IMR-90 (cell line): ENCODE measurements around the gene PEX26. TPM values are rescaled to one million over a fixed set of nuclear protein-coding genes. Genes with fewer than 3 reads are reported as not detected.

Source experiments
- ATAC-seq: fragments of 200-7000 bp; cut with Tn5 transposase; 2 replicates; pipeline ENCODE4 v1.9.1; 2020; ENCODE audit warnings: low read depth, mild to moderate bottlenecking, moderate library complexity
- BruUV-seq: library from RNA; stranded (reverse); fragments of 400-500 nt; replicated peaks from 2 replicates; lab custom pipeline; 2021; lab: Mats Ljungman, UMichigan
- CTCF ChIA-PET: fragments of 300-600 bp; formaldehyde crosslinking; extraction: SDS; loops from one replicate; lab custom pipeline; 2021; ENCODE audit warnings: antibody characterized with exemption; lab: Yijun Ruan, JAX
- POLR2A ChIA-PET: fragments of 300-600 bp; sonication (Branson Sonifier 250); formaldehyde crosslinking; loops from one replicate; lab custom pipeline; 2022; ENCODE audit warnings: antibody characterized with exemption; ENCODE audit not compliant: unreplicated experiment; lab: Charles Lee
- DNase-seq: peaks from one replicate; pipeline ENCODE4 v3.0.0; 2013
- H2AFZ ChIP-seq: replicated peaks from 2 replicates; pipeline ENCODE3; 2013; ENCODE audit warnings: low read length, mild to moderate bottlenecking; ENCODE audit not compliant: poor library complexity
- H2AK5ac ChIP-seq: 2 replicates; pipeline ENCODE4 v1.6.1; 2013; ENCODE audit warnings: low read depth, low read length, inconsistent platforms
- H2AK9ac ChIP-seq: replicated peaks from 2 replicates; pipeline ENCODE3; 2013; ENCODE audit warnings: mild to moderate bottlenecking, low read depth, low read length, moderate library complexity; ENCODE audit not compliant: poor library complexity
- H2BK120ac ChIP-seq: 2 replicates; pipeline ENCODE4 v1.6.1; 2013; ENCODE audit warnings: low read depth, low read length, inconsistent platforms
- H2BK15ac ChIP-seq: 3 replicates; pipeline ENCODE4 v1.6.1; 2013; ENCODE audit warnings: low read depth, low read length, inconsistent platforms
- H2BK20ac ChIP-seq: 2 replicates; pipeline ENCODE4 v1.6.1; 2013; ENCODE audit warnings: low read depth, mild to moderate bottlenecking, inconsistent platforms, low read length, moderate library complexity
- H2BK5ac ChIP-seq: 2 replicates; pipeline ENCODE4 v1.6.1; 2013; ENCODE audit warnings: mild to moderate bottlenecking, low read depth, low read length, inconsistent platforms; ENCODE audit not compliant: poor library complexity, severe bottlenecking
- H3K14ac ChIP-seq: replicated peaks from 2 replicates; pipeline ENCODE4 v1.6.1; 2013; ENCODE audit warnings: low read depth, low read length, inconsistent platforms
- H3K18ac ChIP-seq: 2 replicates; pipeline ENCODE4 v1.6.1; 2013; ENCODE audit warnings: low read depth, low read length, control low read depth
- H3K23ac ChIP-seq: 2 replicates; pipeline ENCODE4 v1.6.1; 2013; ENCODE audit warnings: low read depth, low read length, inconsistent platforms
- H3K27ac ChIP-seq: 2 replicates; pipeline ENCODE4 v1.5.1; 2013; ENCODE audit warnings: mild to moderate bottlenecking, control low read depth, low read length; ENCODE audit not compliant: insufficient read depth
- H3K27me3 ChIP-seq: 2 replicates; pipeline ENCODE4 v1.6.1; 2013; ENCODE audit warnings: low read length; ENCODE audit not compliant: control insufficient read depth, insufficient read depth
- H3K36me3 ChIP-seq: 2 replicates; pipeline ENCODE4 v1.6.1; 2013; ENCODE audit warnings: low read length, mixed read lengths; ENCODE audit not compliant: control insufficient read depth, insufficient read depth
- H3K4ac ChIP-seq: 2 replicates; pipeline ENCODE4 v1.6.1; 2013; ENCODE audit warnings: low read depth, low read length, inconsistent platforms
- H3K4me1 ChIP-seq: 2 replicates; pipeline ENCODE4 v1.6.1; 2013; ENCODE audit warnings: low read length, mixed read lengths; ENCODE audit not compliant: control insufficient read depth, insufficient read depth
- H3K4me2 ChIP-seq: 2 replicates; pipeline ENCODE4 v1.6.1; 2013; ENCODE audit warnings: low read depth, mild to moderate bottlenecking, control low read depth, low read length, moderate library complexity
- H3K4me3 ChIP-seq: 2 replicates; pipeline ENCODE4 v1.5.1; 2013; ENCODE audit warnings: low read depth, mild to moderate bottlenecking, control low read depth, low read length, moderate library complexity; ENCODE audit not compliant: insufficient read depth
- H3K56ac ChIP-seq: 2 replicates; pipeline ENCODE4 v1.6.1; 2013; ENCODE audit warnings: low read length, inconsistent platforms; ENCODE audit not compliant: insufficient read depth; ENCODE audit errors: extremely low read depth
- H3K79me1 ChIP-seq, 2 experiments: 2 replicates each; pipeline ENCODE4 v1.6.1; 2013; ENCODE audit warnings: low read length in 2 of 2, inconsistent platforms in 1 of 2, low read depth in 1 of 2
- H3K9ac ChIP-seq: 2 replicates; pipeline ENCODE4 v1.6.1; 2013; ENCODE audit warnings: low read depth, low read length, control low read depth
- H3K9me1 ChIP-seq: 2 replicates; pipeline ENCODE4 v1.6.1; 2013; ENCODE audit warnings: low read length, inconsistent platforms; ENCODE audit not compliant: insufficient read depth
- H3K9me3 ChIP-seq: 2 replicates; pipeline ENCODE4 v1.6.1; 2013; ENCODE audit warnings: low read length; ENCODE audit not compliant: control insufficient read depth, insufficient read depth
- H4K20me1 ChIP-seq: 2 replicates; pipeline ENCODE4 v1.6.1; 2013; ENCODE audit warnings: low read length, inconsistent platforms; ENCODE audit not compliant: insufficient read depth
- H4K5ac ChIP-seq: 2 replicates; pipeline ENCODE4 v1.6.1; 2013; ENCODE audit warnings: mild to moderate bottlenecking, low read depth, low read length, control low read depth
- H4K8ac ChIP-seq, 2 experiments: 2 replicates each; pipeline ENCODE4 v1.6.1; 2013; ENCODE audit warnings: low read depth in 2 of 2, low read length in 2 of 2, control low read depth in 1 of 2, inconsistent platforms in 1 of 2
- H4K91ac ChIP-seq: 2 replicates; pipeline ENCODE4 v1.6.1; 2013; ENCODE audit warnings: low read depth, low read length, inconsistent platforms; ENCODE audit not compliant: insufficient read depth
- BHLHE40 ChIP-seq: fragments of 150-350 bp; IDR thresholded peaks from 2 replicates; pipeline ENCODE4 v1.6.1; 2016; ENCODE audit warnings: mild to moderate bottlenecking, low read depth, low read length
- CEBPB ChIP-seq: IDR thresholded peaks from 2 replicates; pipeline ENCODE4 v1.6.1; 2012; ENCODE audit warnings: low read depth, low read length, improper control_type of control experiment
- CHD1 ChIP-seq: IDR thresholded peaks from 2 replicates; pipeline ENCODE4 v1.6.1; 2012; ENCODE audit warnings: low read depth, low read length, improper control_type of control experiment
- FOS ChIP-seq: fragments of 150-350 bp; IDR thresholded peaks from 2 replicates; pipeline ENCODE4 v1.6.1; 2016; ENCODE audit warnings: low read depth, low read length
- MXI1 ChIP-seq: IDR thresholded peaks from 2 replicates; pipeline ENCODE4 v1.6.1; 2012; ENCODE audit warnings: low read depth, mild to moderate bottlenecking, low read length, moderate library complexity, borderline replicate concordance
- POLR2A ChIP-seq: IDR thresholded peaks from 2 replicates; pipeline ENCODE4 v1.6.1; 2012; ENCODE audit warnings: mild to moderate bottlenecking, low read depth, low read length
- RAD21 ChIP-seq: IDR thresholded peaks from 2 replicates; pipeline ENCODE4 v1.6.1; 2012; ENCODE audit warnings: low read length, improper control_type of control experiment
- RCOR1 ChIP-seq: IDR thresholded peaks from 2 replicates; pipeline ENCODE4 v1.6.1; 2012; ENCODE audit warnings: mild to moderate bottlenecking, low read length, improper control_type of control experiment; ENCODE audit not compliant: insufficient replicate concordance
- WGBS, 2 experiments: methylation state at CpG; one replicate each; pipeline versions ENCODE4 v1.1.5 to v1.1.7; 2013; ENCODE audit warnings: missing lambda C conversion rate in 2 of 2; ENCODE audit not compliant: insufficient read length in 1 of 2; ENCODE audit errors: extremely low coverage in 2 of 2; 5-methylcytosine and 5-hydroxymethylcytosine counted together
- dilution Hi-C: fragments of 300-500 bp; cut with HindIII; formaldehyde crosslinking; loops from one replicate; pipeline ENCODE4 v1.14.3; 2018; ENCODE audit warnings: low sequenced_read_pairs; ENCODE audit not compliant: unreplicated experiment
- in situ Hi-C: fragments of 300-500 bp; cut with MboI; formaldehyde crosslinking; loops from 3 replicates; pipeline ENCODE4 v1.14.3; 2019; ENCODE audit warnings: low sequenced_read_pairs, inconsistent platforms, mixed read lengths
- intact Hi-C: fragments of 100-400 bp; cut with micrococcal nuclease; formaldehyde crosslinking; loops from 2 replicates; pipeline ENCODE4 v1.10.0; 2022
- polyA plus RNA-seq, 3 experiments: library from polyadenylated mRNA; depleted of rRNA; stranded (reverse); fragments of >200 nt; gene quantifications; 2 replicates each; pipeline ENCODE4 v1.2.3, GENCODE V29; 2012; ENCODE audit warnings: low replicate concordance in 1 of 3
- total RNA-seq: library from RNA; depleted of rRNA; stranded (reverse); fragments of >200 nt; gene quantifications from 2 replicates; pipeline ENCODE4 v1.2.3, GENCODE V29; 2012
- TF ChIP-seq, protein P1 (sequence below): conservative IDR thresholded peaks from 2 replicates; pipeline ENCODE4 v1.5.1; 2012; ENCODE audit warnings: mild to moderate bottlenecking, low read depth, low read length, improper control_type of control experiment

Gene PEX26
- total and polyA plus RNA-seq, 2 of the 4 experiments (the other 2 are of a cell fraction): 12.2 to 18.5 TPM

DNA sequence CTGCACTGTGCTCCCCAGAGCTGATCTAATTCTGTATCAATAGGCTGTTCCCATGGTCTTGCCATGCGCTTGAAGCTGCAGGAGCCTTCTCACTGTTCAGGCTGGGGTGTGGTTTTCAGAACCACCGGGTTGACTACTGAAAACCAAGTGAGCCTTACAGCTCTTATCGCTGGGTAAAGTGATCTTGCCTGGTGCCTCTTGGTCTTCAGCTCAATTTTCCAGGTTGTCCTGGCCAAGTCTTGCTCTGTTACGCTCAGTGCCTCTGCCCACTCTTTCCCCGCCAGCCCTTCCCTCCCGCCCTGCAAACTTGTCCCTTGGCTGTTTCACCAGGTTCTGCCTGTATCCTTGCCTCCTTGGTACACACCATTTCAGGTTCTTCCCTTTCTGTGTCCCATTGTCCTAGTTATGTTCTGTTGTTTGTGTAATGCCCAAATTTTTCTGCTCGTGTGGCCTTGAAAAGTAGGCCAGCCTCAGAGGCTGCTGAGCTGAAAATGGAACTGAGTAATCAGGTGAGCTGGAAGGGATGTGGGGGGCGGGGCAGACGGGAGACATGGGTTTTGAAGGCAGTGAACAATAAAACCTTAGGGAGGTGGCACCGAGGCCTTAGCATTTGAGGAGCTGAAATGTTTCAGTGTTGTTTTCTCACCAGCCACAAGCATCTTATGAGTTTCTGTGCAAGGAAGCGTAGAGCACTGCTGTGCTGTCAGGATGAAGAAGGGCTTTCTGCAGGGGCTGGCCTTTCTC lies 11.2 kb downstream of the PEX26 start:
- Histone ChIP-seq H3K23ac (no peak overlapping the region), H3K9me1 (peaks cover 4% of the 10 kb centered on the region; the same call in 1 of the 2 replicates), H3K9me3 (no peaks in the 10 kb centered on the region), H2BK20ac (no peak overlapping the region), H4K91ac (no peak overlapping the region), H3K4me3 (no peak overlapping the region), H3K14ac (no peak overlapping the region), H3K9ac (no peak overlapping the region), H2BK5ac (no peak overlapping the region), H4K5ac (no peak overlapping the region), H2BK15ac (no peak overlapping the region), H2AK9ac (no peak overlapping the region), H3K4me2 (no peak overlapping the region), H2AFZ (no peak overlapping the region), H3K4me1 (peaks cover 7% of the 10 kb centered on the region; the same call in 1 of the 2 replicates), H3K36me3 (peaks cover 34% of the 10 kb centered on the region), H2AK5ac (no peak overlapping the region), H3K56ac (no peak overlapping the region), H3K79me1 (peaks cover 17 to 23% of the 10 kb centered on the region in 2 experiments), H2BK120ac (no peak overlapping the region), H4K8ac (no peak overlapping the region), H3K4ac (no peak overlapping the region), H4K20me1 (no peaks in the 10 kb centered on the region), H3K27me3 (no peaks in the 10 kb centered on the region), H3K27ac (no peak overlapping the region), H3K18ac (no peak overlapping the region)
- in situ Hi-C loops (no loop called here), dilution Hi-C loops (no loop called here), intact Hi-C loops (loop anchor here (5.0 kb wide), 1 partner anchor 43 kb away; no protein-coding TSS in a partner anchor)
- no TSS peak for BruUV-seq
- ChIA-PET POLR2A (no interaction called here), CTCF (interaction anchor here (0.5 to 1.2 kb wide), 3 partner anchors 13 to 1615 kb away, joined by 3 to 5 read pairs (median 3); no protein-coding TSS in a partner anchor)
- WGBS, 2 experiments: 85% methylated on average over 4 of the region's 11 CpGs; no CpG with 5 or more reads in 1 of the 2 experiments
- ATAC-seq (no peak), DNase-seq (no peak)
- TF ChIP-seq RCOR1 (no peak), MXI1 (no peak), CEBPB (no peak), CHD1 (no peak), RAD21 (no peak), POLR2A (no peak), FOS (no peak), BHLHE40 (no peak)
- TF ChIP-seq, protein P1, sequence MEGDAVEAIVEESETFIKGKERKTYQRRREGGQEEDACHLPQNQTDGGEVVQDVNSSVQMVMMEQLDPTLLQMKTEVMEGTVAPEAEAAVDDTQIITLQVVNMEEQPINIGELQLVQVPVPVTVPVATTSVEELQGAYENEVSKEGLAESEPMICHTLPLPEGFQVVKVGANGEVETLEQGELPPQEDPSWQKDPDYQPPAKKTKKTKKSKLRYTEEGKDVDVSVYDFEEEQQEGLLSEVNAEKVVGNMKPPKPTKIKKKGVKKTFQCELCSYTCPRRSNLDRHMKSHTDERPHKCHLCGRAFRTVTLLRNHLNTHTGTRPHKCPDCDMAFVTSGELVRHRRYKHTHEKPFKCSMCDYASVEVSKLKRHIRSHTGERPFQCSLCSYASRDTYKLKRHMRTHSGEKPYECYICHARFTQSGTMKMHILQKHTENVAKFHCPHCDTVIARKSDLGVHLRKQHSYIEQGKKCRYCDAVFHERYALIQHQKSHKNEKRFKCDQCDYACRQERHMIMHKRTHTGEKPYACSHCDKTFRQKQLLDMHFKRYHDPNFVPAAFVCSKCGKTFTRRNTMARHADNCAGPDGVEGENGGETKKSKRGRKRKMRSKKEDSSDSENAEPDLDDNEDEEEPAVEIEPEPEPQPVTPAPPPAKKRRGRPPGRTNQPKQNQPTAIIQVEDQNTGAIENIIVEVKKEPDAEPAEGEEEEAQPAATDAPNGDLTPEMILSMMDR: no peak
